RWPE2 (cell line): ENCODE measurements around the gene POLR3K.
A peak's percentile ranks its signal among the peaks of the same experiment; 100 is the strongest.

Experiments used
- ATAC-seq: fragments of 200-7000 bp; cut with Tn5 transposase; 3 replicates; pipeline ENCODE4 v1.9.1; 2021; ENCODE audit warnings: low read depth
- DNase-seq: peaks from one replicate; pipeline ENCODE4 v3.0.0-alpha.2; 2020; ENCODE audit warnings: low spot score
- H3K27ac ChIP-seq: fragments of 450-650 bp; 2 replicates; pipeline ENCODE4 v1.5.1; 2017; ENCODE audit warnings: mild to moderate bottlenecking; ENCODE audit not compliant: poor library complexity, severe bottlenecking
- H3K27me3 ChIP-seq: fragments of 250-450 bp; sonication (Bioruptor Pico); 2 replicates; pipeline ENCODE4 v1.5.1; 2021; ENCODE audit warnings: mild to moderate bottlenecking, moderate library complexity; ENCODE audit not compliant: insufficient read depth, poor library complexity, severe bottlenecking
- H3K36me3 ChIP-seq: fragments of 250-450 bp; sonication (Bioruptor Pico); 2 replicates; pipeline ENCODE4 v1.5.1; 2020; ENCODE audit warnings: low read depth, mild to moderate bottlenecking, moderate library complexity
- H3K4me1 ChIP-seq: fragments of 250-450 bp; sonication (Bioruptor Pico); 2 replicates; pipeline ENCODE4 v1.5.1; 2021; ENCODE audit warnings: mild to moderate bottlenecking, moderate library complexity; ENCODE audit not compliant: insufficient read depth, poor library complexity, severe bottlenecking
- H3K4me3 ChIP-seq: fragments of 250-450 bp; sonication (Bioruptor Pico); 2 replicates; pipeline ENCODE4 v1.5.1; 2021; ENCODE audit warnings: mild to moderate bottlenecking, moderate library complexity; ENCODE audit not compliant: severe bottlenecking
- H3K9me3 ChIP-seq: fragments of 250-450 bp; sonication (Bioruptor Pico); 2 replicates; pipeline ENCODE4 v1.5.1; 2021; ENCODE audit warnings: mild to moderate bottlenecking, moderate library complexity; ENCODE audit not compliant: severe bottlenecking
- TF ChIP-seq, protein P1 (sequence below): fragments of 450-650 bp; IDR thresholded peaks from one replicate; pipeline ENCODE4 v1.5.1; 2017; ENCODE audit warnings: mild to moderate bottlenecking, moderate library complexity; ENCODE audit not compliant: poor library complexity, severe bottlenecking

The POLR3K gene

DNA sequence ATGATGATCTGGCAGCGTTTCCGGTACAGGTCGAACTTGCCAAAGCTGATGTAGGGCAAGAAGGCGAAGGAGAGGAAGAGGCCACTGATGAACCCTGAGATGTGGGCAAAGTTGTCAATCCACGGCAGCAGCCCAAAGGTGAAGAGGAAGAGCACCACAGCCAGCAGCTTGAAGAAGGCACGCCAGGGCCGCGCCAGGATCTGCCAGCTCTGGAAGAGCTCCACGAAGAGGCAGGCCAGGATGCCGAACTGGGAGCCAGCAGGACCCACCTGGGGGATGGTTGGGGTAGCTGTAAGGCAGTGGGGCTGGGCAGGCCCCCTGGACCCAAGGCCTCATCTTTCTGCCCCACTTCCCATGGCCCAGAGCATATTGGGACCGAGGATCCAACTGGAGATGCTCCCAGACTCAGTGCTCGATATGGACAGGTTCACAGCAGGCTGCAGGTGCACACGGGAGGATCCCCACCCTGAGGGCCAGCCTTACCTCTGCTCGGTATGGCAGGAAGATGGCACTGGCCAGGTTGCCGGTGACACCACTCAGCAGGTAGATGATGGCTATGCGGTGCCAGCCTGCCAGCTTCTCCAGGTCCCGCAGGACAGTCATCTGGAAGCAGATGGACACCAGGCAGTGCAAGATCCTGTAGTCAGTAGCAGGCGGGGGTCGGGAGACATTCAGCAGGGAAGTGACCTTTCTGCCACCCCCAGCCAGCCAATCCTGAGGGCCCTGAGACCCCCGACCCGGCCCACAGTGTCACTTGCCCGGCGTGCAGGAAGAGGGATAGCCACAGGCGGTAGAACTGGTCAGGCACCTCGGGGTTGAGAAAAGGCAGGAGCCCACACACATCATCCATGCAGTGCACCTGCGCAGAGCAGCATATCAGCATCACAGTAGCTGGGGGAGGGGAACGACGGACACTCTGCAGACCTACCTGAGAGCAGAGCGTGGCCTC is 5.4 kb upstream of the POLR3K start:
- Histone ChIP-seq H3K4me1 (no peaks in the 10 kb centered on the region), H3K4me3 (no peak overlapping the region), H3K9me3 (no peaks in the 10 kb centered on the region), H3K27me3 (no peaks in the 10 kb centered on the region), H3K27ac (no peak overlapping the region), H3K36me3 (peaks cover 47% of the 10 kb centered on the region)
- no peak for ATAC-seq
- TF ChIP-seq, protein P1, sequence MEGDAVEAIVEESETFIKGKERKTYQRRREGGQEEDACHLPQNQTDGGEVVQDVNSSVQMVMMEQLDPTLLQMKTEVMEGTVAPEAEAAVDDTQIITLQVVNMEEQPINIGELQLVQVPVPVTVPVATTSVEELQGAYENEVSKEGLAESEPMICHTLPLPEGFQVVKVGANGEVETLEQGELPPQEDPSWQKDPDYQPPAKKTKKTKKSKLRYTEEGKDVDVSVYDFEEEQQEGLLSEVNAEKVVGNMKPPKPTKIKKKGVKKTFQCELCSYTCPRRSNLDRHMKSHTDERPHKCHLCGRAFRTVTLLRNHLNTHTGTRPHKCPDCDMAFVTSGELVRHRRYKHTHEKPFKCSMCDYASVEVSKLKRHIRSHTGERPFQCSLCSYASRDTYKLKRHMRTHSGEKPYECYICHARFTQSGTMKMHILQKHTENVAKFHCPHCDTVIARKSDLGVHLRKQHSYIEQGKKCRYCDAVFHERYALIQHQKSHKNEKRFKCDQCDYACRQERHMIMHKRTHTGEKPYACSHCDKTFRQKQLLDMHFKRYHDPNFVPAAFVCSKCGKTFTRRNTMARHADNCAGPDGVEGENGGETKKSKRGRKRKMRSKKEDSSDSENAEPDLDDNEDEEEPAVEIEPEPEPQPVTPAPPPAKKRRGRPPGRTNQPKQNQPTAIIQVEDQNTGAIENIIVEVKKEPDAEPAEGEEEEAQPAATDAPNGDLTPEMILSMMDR: no peak
- peak; percentile 51 for DNase-seq

DNA sequence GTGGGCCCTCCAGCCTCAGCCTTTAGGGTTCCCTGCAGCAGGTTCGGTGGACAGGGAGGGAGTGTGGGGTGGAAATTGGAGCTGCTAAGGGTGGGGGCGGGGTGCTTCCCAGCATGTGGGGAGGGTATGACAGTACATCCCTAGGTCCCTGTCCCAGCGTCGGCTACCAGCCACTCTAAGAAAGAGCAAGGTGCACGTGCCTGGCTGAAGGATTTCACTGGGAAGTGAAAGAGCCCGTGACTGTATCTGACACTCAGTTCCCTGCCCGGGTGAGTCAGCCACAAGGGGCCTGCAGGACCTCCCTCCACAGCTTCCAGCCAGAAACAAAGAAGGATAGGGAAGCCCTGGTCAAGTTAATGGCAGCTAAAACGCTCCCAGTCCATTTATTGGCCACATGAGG is 4.3 kb upstream of the POLR3K start:
- peaks cover 41% of the 10 kb centered on the region for H3K36me3 ChIP-seq
- H3K27ac ChIP-seq: no peak overlapping the region

DNA sequence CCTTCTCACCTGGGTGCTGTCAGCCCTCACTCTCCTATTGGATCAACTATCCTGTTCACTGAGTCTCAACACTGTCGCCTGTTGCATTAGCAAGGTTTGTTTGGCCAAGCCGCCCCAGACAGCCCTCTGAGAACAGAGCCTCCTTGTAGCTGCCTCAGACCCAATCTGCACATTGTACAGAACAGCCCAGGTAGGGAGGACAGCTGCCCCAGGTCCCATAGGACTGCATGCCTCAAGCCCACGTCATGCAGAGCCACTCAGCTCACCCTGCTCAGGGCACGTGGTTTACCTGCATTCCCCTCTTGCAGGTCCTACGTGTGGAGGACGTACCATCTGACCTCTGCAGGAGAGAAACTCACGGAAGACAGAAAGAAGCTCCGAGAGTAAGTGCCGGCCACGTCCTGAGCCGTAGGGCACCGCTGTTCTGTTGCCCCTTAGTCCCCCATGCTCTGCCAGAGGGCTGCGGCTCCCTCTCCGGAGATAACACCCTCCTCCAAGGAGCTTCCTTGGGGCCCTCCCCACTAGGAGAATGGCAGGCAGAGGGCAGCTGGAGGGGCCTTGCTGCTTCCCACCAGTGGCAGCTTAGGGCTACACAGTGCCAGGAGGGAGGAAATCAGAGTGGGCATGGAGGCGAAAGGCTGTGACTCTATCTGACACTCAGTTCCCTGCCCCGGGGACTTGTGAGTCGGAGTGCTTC is 3.0 kb upstream of the POLR3K start:
- Histone ChIP-seq H3K4me3 (no peak overlapping the region), H3K4me1 (no peaks in the 10 kb centered on the region), H3K27me3 (no peaks in the 10 kb centered on the region), H3K27ac (no peak overlapping the region), H3K36me3 (peaks cover 43% of the 10 kb centered on the region), H3K9me3 (no peaks in the 10 kb centered on the region)
- TF ChIP-seq, protein P1: no peak
- DNase-seq (no peak), ATAC-seq (no peak)

More for the DNA sequence above, 4.3 kb upstream of the POLR3K start:
- no peaks in the 10 kb centered on the region for H3K9me3 ChIP-seq
- ATAC-seq (no peak), DNase-seq (no peak)
- H3K4me1 ChIP-seq: no peaks in the 10 kb centered on the region
- TF ChIP-seq, protein P1: no peak
- H3K27me3 ChIP-seq: no peaks in the 10 kb centered on the region
- no peak overlapping the region for H3K4me3 ChIP-seq

DNA sequence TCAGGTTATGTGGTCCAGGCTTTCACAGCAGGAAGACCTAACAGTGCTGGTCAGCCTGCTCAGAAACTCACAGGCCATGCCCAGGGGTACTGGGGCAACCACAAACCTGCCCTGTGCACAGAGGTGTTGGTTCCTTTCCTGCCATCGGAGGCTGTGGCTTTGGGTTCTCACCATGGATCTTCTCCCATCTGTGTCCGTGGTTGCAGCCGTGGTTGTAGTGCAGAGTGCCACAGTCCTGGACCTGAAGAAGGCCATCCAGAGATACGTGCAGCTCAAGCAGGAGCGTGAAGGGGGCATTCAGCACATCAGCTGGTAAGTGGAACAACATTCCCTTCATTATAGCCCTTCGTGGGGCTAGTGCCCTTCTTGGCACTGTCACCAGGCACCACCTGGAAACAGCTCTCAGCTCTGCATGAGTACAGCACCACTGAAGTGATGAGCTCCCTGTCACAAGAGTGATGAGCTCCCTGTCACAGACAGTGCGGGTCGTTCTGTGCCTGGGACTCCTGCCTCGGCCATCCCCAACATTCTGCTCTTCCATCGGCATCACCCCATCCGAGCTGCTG is 2.2 kb upstream of the POLR3K start:
- TF ChIP-seq, protein P1: no peak
- ATAC-seq: no peak
- Histone ChIP-seq H3K27me3 (no peaks in the 10 kb centered on the region), H3K36me3 (peaks cover 49% of the 10 kb centered on the region), H3K4me1 (no peaks in the 10 kb centered on the region), H3K4me3 (no peak overlapping the region), H3K27ac (no peak overlapping the region), H3K9me3 (no peaks in the 10 kb centered on the region)
- DNase-seq: no peak
